T-helper 22 cell (primary cell): Measurements from ENCODE around the gene SAYSD1.

ENCODE experiments used
- DNase-seq: peaks from one replicate; pipeline ENCODE4 v3.0.0-alpha.2; 2020; ENCODE audit warnings: low read depth

The SAYSD1 gene

GRCh38 chr6:39079197-39080125 lies 35.5 kb downstream of the SAYSD1 start:
- no peak for DNase-seq

DNA sequence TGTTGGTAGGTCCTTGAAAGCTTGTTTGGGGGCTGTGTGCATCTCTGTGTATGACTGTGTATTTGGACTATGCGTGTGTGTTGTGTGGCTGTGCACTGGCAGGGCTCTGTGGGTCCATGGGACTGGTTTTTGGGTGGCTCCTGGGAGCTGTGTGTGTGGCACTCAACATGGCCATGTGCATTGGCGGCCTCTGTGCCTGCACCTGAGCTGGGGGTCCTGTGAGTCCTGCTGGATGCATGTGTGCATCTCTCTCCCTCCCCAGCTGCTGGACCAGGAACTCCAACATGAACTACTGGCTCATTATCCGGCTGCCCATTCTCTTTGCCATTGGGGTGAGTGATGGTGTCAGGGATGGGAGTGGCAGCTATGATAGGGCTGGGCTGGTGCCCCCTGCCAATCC lies 36.3 kb downstream of the SAYSD1 start:
- DNase-seq = no peak

- DNase-seq = no peak
Measured at GRCh38 chr6:39077882-39078594, 36.9 kb downstream of the SAYSD1 start.

DNA sequence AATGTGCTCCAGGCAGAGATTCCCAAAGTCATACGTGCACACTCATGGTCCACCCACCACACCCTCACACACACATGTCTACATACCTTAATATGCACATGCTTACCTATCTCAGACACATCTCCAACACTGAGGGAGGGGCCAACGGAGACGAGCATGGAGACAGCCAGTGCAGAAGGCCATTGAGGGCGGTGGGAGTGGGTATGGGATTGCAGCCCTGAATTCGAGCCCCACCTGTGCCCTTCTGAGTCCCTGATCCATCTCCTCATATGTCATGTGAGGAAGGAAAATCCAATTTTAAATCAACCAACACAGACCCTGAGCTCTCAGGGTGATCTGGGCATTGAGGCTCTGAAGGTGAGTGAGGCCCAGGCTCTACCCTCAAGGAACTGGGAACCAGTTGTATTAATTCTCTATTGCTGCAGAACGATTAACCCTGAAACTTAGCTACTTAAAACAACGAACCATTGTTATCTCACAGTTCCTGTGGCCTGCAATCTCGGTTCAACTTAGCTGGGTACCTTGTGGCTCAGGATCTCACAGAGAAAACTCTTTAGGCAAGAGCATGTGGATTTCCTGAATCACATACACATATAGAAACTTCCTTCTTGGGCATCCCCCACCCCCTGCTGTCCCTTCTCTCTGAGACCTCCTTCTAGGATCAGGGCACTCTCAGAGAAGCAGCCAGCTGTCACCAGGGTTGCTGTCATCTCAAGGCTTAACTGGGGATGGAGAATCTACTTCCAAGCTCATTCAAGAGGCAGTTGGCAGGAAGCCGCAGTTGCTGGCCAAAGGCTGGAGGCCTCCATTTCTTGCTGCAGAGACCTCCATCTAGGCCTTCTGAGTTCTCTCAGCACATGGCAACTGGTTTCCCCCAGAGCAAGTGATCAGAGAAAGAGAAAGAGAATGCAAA lies 38.1 kb downstream of the SAYSD1 start:
- no peak for DNase-seq

GRCh38 chr6:39075807-39076622 lies 39.0 kb downstream of the SAYSD1 start:
- no peak for DNase-seq

- no peak for DNase-seq
Measured at GRCh38 chr6:39075010-39075686, 39.8 kb downstream of the SAYSD1 start.

- DNase-seq = no peak
Measured at GRCh38 chr6:39074486-39074885, 40.5 kb downstream of the SAYSD1 start.

- no peak for DNase-seq
Measured at GRCh38 chr6:39073471-39074355, 41.3 kb downstream of the SAYSD1 start.

DNA sequence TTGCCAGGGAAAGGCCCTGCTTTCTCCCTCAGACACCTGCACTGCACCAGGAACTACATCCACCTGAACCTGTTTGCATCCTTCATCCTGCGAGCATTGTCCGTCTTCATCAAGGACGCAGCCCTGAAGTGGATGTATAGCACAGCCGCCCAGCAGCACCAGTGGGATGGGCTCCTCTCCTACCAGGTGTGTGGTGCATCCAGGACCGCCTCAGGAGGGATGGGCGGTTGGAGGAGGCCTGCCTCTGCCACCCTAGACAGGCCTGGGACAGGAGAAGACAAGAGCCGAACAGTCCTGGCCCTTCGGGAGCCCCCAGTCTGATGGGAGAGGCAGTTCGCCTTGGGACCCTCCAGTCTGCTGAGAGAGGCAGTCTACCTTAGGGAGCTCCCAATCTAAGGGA lies 42.2 kb downstream of the SAYSD1 start:
- no peak for DNase-seq

- no peak for DNase-seq
Measured at GRCh38 chr6:39068391-39068790, 46.6 kb downstream of the SAYSD1 start.

- DNase-seq = no peak
Measured at GRCh38 chr6:39065561-39065960, 49.4 kb downstream of the SAYSD1 start.

- DNase-seq = no peak
Measured at GRCh38 chr6:39063526-39063925, 51.5 kb downstream of the SAYSD1 start.

- DNase-seq = no peak
Measured at GRCh38 chr6:39062014-39062740, 52.8 kb downstream of the SAYSD1 start.

GRCh38 chr6:39061588-39061987 lies 53.4 kb downstream of the SAYSD1 start:
- no peak for DNase-seq

DNA sequence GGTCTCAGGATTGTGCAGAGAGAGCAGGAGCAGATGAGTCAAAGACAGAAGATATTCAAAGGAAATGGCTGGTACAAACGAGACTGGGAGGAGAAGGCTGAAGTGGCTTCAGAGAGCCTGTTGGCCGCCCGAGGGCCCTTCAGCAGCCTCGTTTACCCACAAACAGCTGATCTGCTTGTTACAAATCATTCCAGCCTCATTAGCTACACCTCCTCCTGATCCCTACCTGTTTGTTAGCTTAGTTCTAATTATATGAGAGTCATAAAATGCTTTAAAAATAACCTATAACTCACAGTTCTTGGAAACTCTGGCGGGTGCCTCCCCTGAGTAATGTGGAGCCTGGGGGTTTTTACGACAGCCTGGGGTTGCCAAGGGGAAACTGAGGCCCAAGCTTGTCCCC lies 53.8 kb downstream of the SAYSD1 start:
- no peak for DNase-seq

DNA sequence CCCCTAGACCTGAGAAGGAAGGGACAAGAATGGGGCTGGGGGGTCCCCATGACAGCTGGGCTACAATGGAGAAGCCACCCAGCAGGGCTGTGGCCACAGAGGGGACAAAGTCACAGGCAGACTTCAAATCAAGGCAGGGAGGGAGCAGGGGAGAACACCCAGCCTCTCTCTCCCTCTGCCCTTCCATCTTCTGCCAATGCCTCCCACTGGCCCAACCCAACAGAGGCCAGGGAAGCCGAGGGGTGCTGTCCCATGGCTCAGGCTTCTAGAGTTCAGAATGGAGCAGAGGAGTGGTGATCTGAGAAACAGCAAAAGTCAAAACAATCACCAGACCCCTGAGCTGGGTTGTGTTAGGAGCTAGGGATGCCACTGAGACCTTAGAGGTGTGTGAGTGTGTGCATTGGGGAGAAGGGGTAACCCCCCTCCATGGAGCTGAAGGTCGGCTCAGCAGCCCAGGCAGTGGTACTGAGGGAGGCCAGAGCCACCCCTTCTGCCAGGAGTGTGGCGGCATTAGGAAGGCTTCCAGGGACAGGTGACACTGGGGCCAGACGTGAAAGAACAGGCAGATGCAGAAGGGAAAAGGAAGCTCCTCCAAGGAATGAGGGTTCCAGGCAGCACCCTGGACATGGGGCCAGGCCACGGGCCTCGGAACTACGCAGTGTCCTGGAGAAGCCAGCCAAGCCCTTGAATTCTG lies 54.4 kb downstream of the SAYSD1 start:
- DNase-seq = no peak

DNA sequence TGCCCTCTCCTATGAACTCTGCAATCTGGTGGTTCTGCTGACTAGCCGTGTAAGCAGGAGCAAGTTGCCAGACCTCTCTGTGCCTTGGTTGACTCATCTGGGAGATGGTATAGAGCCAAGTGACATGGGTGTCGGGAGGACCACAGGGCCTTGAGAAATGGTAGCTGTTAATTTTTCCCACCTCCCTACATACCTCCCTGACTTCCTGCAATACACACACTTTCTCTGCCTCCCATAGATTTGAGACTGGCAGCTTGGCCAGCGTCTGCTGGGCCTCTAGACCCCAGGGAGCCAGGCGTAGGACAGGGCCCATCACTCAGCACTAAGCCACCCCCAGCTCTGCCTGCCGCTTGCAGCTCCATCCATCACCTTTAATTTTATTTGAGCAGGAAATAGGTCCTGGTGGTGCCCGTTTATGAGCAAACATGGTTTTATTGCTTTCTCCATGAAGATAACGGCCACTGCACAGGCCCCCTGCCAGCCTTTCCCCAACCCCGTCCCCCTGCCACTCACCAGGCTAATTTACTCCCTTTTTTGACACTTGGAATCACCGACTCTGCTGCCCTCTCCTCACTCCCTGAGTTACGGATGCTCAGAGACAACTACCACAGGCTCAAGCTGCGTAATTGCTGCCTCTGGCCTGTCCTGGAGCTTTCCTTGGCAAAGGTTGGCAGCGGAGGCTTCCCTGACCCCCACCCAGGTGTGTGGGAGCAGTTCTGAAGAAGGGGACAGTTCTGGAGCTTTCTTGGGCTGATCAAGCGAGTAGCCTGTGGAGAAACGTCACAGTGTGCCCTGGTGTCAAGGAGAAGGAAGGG lies 55.3 kb downstream of the SAYSD1 start:
- no peak for DNase-seq
